ENCODE data around the gene NOL6. TPM values are rescaled to one million over a fixed set of nuclear protein-coding genes. Genes with fewer than 3 reads are reported as not detected.

Gene NOL6
- total RNA-seq, 1 donor from 2014 or later: 60.1 TPM

DNA sequence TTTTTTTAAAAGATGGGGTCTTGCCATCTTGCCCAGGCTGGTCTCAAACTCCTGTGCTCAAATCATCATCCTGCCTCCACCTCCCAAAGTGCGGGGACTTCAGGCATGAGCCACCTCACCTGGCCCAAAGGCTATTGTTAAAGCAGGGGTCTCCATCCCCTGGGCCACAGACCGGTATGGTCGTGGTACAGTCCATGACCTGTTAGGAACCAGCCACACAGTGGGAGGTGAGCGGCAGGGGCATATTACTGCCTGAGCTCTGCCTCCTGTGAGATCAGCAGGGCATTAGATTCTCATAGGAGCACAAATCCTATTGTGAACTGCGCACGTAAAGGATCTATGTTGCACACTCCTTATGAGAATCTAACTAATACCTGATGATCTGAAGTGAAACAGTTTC, 7.3 kb upstream of the NOL6 start:
- Mint-ChIP-seq H3K9me3 (ENCODE audit: unreplicated experiment) (no peaks in the 10 kb centered on the region), H3K27me3 (ENCODE audit: low read depth, unreplicated experiment) (no peaks in the 10 kb centered on the region), H3K4me3 (ENCODE audit: unreplicated experiment) (no peak overlapping the region), H3K27ac (ENCODE audit: unreplicated experiment) (no peak overlapping the region), H3K36me3 (ENCODE audit: low read depth, unreplicated experiment) (no peaks in the 10 kb centered on the region), H3K4me1 (ENCODE audit: low read depth, unreplicated experiment) (no peaks in the 10 kb centered on the region)
- no peak for TF ChIP-seq EZH2 (IDR thresholded peaks at IDR 0.05; ENCODE audit: insufficient read depth, low read length)
- TF ChIP-seq, protein P1, sequence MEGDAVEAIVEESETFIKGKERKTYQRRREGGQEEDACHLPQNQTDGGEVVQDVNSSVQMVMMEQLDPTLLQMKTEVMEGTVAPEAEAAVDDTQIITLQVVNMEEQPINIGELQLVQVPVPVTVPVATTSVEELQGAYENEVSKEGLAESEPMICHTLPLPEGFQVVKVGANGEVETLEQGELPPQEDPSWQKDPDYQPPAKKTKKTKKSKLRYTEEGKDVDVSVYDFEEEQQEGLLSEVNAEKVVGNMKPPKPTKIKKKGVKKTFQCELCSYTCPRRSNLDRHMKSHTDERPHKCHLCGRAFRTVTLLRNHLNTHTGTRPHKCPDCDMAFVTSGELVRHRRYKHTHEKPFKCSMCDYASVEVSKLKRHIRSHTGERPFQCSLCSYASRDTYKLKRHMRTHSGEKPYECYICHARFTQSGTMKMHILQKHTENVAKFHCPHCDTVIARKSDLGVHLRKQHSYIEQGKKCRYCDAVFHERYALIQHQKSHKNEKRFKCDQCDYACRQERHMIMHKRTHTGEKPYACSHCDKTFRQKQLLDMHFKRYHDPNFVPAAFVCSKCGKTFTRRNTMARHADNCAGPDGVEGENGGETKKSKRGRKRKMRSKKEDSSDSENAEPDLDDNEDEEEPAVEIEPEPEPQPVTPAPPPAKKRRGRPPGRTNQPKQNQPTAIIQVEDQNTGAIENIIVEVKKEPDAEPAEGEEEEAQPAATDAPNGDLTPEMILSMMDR (IDR thresholded peaks at IDR 0.05; ENCODE audit: insufficient read depth, low read depth, low read length): no peak
- no peaks in the 10 kb centered on the region for H3K79me2 ChIP-seq (ENCODE audit: insufficient read depth, low read length)
- DNase-seq (ENCODE audit: low read depth) (no peak), FAIRE-seq (no peak)
- no peaks in the 10 kb centered on the region for H4K20me1 ChIP-seq (ENCODE audit: insufficient read depth, low read length)
- no peak overlapping the region for H3K9ac ChIP-seq (ENCODE audit: low read length)
- H3K4me2 ChIP-seq (ENCODE audit: low read length): no peak overlapping the region
- H3K9me3 ChIP-seq (ENCODE audit: insufficient read depth, low read depth, low read length): no peaks in the 10 kb centered on the region
- H3K4me1 ChIP-seq (ENCODE audit: insufficient read depth, low read length): no peaks in the 10 kb centered on the region
- no peak overlapping the region for H3K27ac ChIP-seq (ENCODE audit: low read depth, low read length)
- no peaks in the 10 kb centered on the region for H3K27me3 ChIP-seq (ENCODE audit: insufficient read depth, low read length)
- H3K36me3 ChIP-seq (ENCODE audit: insufficient read depth, low read length): no peaks in the 10 kb centered on the region
- no peak overlapping the region for H2AFZ ChIP-seq (ENCODE audit: low read depth, low read length)
- no peak overlapping the region for H3K4me3 ChIP-seq (ENCODE audit: insufficient read depth, low read depth, low read length)

DNA sequence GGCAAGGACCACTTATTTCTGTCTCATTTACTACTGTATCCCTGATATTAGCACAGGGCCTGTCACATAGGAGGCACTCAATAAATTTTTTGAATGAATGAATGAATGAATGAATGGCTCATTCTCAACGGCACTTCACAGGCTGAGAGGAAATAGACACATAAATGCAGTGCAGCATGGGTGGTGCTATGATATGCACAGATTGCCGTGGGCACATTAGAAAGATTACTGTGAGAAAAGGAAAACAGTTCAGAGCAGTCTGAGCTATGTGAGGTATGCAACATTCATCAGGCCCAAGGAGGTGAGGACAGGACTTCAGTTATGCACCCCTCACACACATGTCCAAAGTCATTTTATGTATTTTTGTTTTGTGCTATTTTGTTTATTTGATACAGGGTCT, 6.4 kb upstream of the NOL6 start:
- no peaks in the 10 kb centered on the region for H3K36me3 Mint-ChIP-seq (ENCODE audit: low read depth, unreplicated experiment)
- Histone ChIP-seq H3K79me2 (ENCODE audit: insufficient read depth, low read length) (no peaks in the 10 kb centered on the region), H3K4me2 (ENCODE audit: low read length) (no peak overlapping the region), H3K36me3 (ENCODE audit: insufficient read depth, low read length) (no peaks in the 10 kb centered on the region), H3K9me3 (ENCODE audit: insufficient read depth, low read depth, low read length) (no peaks in the 10 kb centered on the region), H3K27me3 (ENCODE audit: insufficient read depth, low read length) (no peaks in the 10 kb centered on the region), H3K4me1 (ENCODE audit: insufficient read depth, low read length) (no peaks in the 10 kb centered on the region), H3K9ac (ENCODE audit: low read length) (no peak overlapping the region), H4K20me1 (ENCODE audit: insufficient read depth, low read length) (no peaks in the 10 kb centered on the region), H2AFZ (ENCODE audit: low read depth, low read length) (no peak overlapping the region), H3K27ac (ENCODE audit: low read depth, low read length) (no peak overlapping the region), H3K4me3 (ENCODE audit: insufficient read depth, low read depth, low read length) (no peak overlapping the region)
- H3K4me1 Mint-ChIP-seq (ENCODE audit: low read depth, unreplicated experiment): no peaks in the 10 kb centered on the region
- DNase-seq (ENCODE audit: low read depth) (no peak), FAIRE-seq (no peak)
- H3K9me3 Mint-ChIP-seq (ENCODE audit: unreplicated experiment): no peaks in the 10 kb centered on the region
- no peak overlapping the region for H3K27ac Mint-ChIP-seq (ENCODE audit: unreplicated experiment)
- no peak overlapping the region for H3K4me3 Mint-ChIP-seq (ENCODE audit: unreplicated experiment)
- TF ChIP-seq, protein P1 (IDR thresholded peaks at IDR 0.05; ENCODE audit: insufficient read depth, low read depth, low read length): no peak
- TF ChIP-seq EZH2 (IDR thresholded peaks at IDR 0.05; ENCODE audit: insufficient read depth, low read length): no peak
- no peaks in the 10 kb centered on the region for H3K27me3 Mint-ChIP-seq (ENCODE audit: low read depth, unreplicated experiment)

DNA sequence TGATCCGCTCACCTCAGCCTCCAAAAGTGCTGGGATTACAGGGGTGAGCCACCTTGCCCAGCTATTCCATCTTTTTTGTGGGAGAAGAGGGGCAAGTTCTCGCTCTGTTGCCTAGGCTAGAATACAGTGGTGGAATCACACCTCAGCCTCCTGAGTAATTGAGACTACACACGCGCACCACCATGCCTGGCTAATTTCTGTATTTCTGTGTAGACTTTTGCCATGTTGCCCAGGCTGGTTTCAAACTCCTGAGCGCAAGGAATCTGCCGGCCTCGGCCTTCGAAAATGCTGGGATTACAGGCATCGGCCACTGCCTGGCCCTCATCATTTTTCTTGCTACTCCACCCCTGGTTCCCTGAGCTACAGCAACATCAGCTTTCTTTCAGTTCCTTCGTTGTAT, 2.8 kb upstream of the NOL6 start:
- H3K9me3 Mint-ChIP-seq (ENCODE audit: unreplicated experiment): no peaks in the 10 kb centered on the region
- DNase-seq (ENCODE audit: low read depth) (no peak), FAIRE-seq (no peak)
- peaks cover 6% of the 10 kb centered on the region for H3K4me1 Mint-ChIP-seq (ENCODE audit: low read depth, unreplicated experiment)
- H3K27ac Mint-ChIP-seq (ENCODE audit: unreplicated experiment): no peak overlapping the region
- peaks cover 19% of the 10 kb centered on the region for H4K20me1 ChIP-seq (ENCODE audit: insufficient read depth, low read length)
- H3K79me2 ChIP-seq (ENCODE audit: insufficient read depth, low read length): peaks cover 22% of the 10 kb centered on the region
- TF ChIP-seq, protein P1 (IDR thresholded peaks at IDR 0.05; ENCODE audit: insufficient read depth, low read depth, low read length): no peak
- TF ChIP-seq EZH2 (IDR thresholded peaks at IDR 0.05; ENCODE audit: insufficient read depth, low read length): no peak
- peaks cover 2% of the 10 kb centered on the region for H3K36me3 Mint-ChIP-seq (ENCODE audit: low read depth, unreplicated experiment)
- H3K4me3 Mint-ChIP-seq (ENCODE audit: unreplicated experiment): no peak overlapping the region
- no peak overlapping the region for H3K9ac ChIP-seq (ENCODE audit: low read length)
- peaks cover 7% of the 10 kb centered on the region for H3K36me3 ChIP-seq (ENCODE audit: insufficient read depth, low read length)
- H3K27me3 ChIP-seq (ENCODE audit: insufficient read depth, low read length): no peaks in the 10 kb centered on the region
- no peaks in the 10 kb centered on the region for H3K9me3 ChIP-seq (ENCODE audit: insufficient read depth, low read depth, low read length)
- H2AFZ ChIP-seq (ENCODE audit: low read depth, low read length): no peak overlapping the region
- no peak overlapping the region for H3K4me3 ChIP-seq (ENCODE audit: insufficient read depth, low read depth, low read length)
- peaks cover 16% of the 10 kb centered on the region for H3K4me1 ChIP-seq (ENCODE audit: insufficient read depth, low read length)
- no peaks in the 10 kb centered on the region for H3K27me3 Mint-ChIP-seq (ENCODE audit: low read depth, unreplicated experiment)
- no peak overlapping the region for H3K4me2 ChIP-seq (ENCODE audit: low read length)
- no peak overlapping the region for H3K27ac ChIP-seq (ENCODE audit: low read depth, low read length)
